RWPE1 (cell line): ENCODE results near the gene SYN1.

ENCODE experiments used
- CTCF ChIA-PET: fragments of 350-600 bp; sonication (Branson Sonifier 250); formaldehyde crosslinking; extraction: SDS; loops from one replicate; lab custom pipeline; 2021; lab: Yijun Ruan, JAX
- POLR2A ChIA-PET: fragments of 400-600 bp; formaldehyde crosslinking; extraction: SDS; loops from one replicate; lab custom pipeline; 2020; ENCODE audit warnings: antibody characterized with exemption; ENCODE audit not compliant: low non-redundant PET; lab: Yijun Ruan, JAX
- DNase-seq: peaks from one replicate; pipeline ENCODE4 v3.0.0; 2012; ENCODE audit warnings: low spot score
- H3K27ac ChIP-seq: fragments of 450-650 bp; 2 replicates; pipeline ENCODE4 v1.5.1; 2017
- TF ChIP-seq, protein P1 (sequence below): fragments of 450-650 bp; conservative IDR thresholded peaks from 2 replicates; pipeline ENCODE4 v1.5.1; 2017; ENCODE audit warnings: low read depth, mild to moderate bottlenecking

The SYN1 gene

GRCh38 chrX:47529548-47529947, 90.1 kb downstream of the SYN1 start:
- POLR2A ChIA-PET, result no interaction called here
- DNase-seq, result no peak
- TF ChIP-seq, protein P1, sequence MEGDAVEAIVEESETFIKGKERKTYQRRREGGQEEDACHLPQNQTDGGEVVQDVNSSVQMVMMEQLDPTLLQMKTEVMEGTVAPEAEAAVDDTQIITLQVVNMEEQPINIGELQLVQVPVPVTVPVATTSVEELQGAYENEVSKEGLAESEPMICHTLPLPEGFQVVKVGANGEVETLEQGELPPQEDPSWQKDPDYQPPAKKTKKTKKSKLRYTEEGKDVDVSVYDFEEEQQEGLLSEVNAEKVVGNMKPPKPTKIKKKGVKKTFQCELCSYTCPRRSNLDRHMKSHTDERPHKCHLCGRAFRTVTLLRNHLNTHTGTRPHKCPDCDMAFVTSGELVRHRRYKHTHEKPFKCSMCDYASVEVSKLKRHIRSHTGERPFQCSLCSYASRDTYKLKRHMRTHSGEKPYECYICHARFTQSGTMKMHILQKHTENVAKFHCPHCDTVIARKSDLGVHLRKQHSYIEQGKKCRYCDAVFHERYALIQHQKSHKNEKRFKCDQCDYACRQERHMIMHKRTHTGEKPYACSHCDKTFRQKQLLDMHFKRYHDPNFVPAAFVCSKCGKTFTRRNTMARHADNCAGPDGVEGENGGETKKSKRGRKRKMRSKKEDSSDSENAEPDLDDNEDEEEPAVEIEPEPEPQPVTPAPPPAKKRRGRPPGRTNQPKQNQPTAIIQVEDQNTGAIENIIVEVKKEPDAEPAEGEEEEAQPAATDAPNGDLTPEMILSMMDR, result no peak
- no peak overlapping the region for H3K27ac ChIP-seq
- CTCF ChIA-PET, result interaction anchor here (0.7 kb wide), 1 partner anchor 222 kb away, joined by 3 read pairs; no protein-coding TSS in a partner anchor

GRCh38 chrX:47523713-47524166, 95.9 kb downstream of the SYN1 start:
- CTCF ChIA-PET, result interaction anchor here (0.6 to 2.9 kb wide), 14 partner anchors 15 to 942 kb away, joined by 3 to 20 read pairs (median 3); partner anchors contain the start of gene USP11
- no peak for DNase-seq
- POLR2A ChIA-PET, result no interaction called here
- TF ChIP-seq, protein P1, result peak; percentile 15; the same call in 1 of the 2 replicates
- H3K27ac ChIP-seq, result peak overlapping the region; percentile 64

DNA sequence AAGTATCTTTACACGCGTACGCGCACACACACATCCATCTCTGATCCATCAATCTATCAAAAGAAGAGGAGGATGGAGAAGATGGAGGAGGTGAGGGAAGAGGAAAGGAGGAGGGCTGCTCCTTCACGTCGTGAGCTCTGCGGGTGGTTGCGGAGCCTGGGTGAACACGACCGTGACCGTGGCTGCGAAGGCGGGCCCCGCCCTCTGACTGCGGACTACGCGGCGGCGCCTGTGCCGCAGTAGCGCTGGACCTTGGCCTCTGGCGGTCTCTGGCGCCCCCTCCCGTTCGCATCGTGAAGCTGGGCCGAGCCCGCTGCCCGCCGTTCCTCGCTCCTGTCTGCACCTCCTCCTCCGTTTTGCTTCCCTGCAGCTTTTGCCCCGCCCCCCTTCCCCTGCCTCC, 96.4 kb downstream of the SYN1 start:
- peak; percentile 49 for DNase-seq
- CTCF ChIA-PET, result interaction anchor here (0.5 to 2.9 kb wide), 17 partner anchors 14 to 1006 kb away, joined by 3 to 20 read pairs (median 3); partner anchors contain the start of gene USP11
- TF ChIP-seq, protein P1, result peak; percentile 76
- POLR2A ChIA-PET, result interaction anchor here (0.5 kb wide), 1 partner anchor 784 kb away, joined by 3 read pairs; no protein-coding TSS in a partner anchor
- peak overlapping the region; percentile 64 for H3K27ac ChIP-seq
